ENCODE data around the gene FGFR3. TPM values are rescaled to one million over a fixed set of nuclear protein-coding genes. Genes with fewer than 3 reads are reported as not detected.
A peak's percentile ranks its signal among the peaks of the same experiment; 100 is the strongest.

FGFR3 gene
- total and polyA plus RNA-seq, 2 of the 8 experiments (the other 6 are each of a cell fraction or from before 2014, with no cell fraction given), result 9.0 to 19.5 TPM

DNA sequence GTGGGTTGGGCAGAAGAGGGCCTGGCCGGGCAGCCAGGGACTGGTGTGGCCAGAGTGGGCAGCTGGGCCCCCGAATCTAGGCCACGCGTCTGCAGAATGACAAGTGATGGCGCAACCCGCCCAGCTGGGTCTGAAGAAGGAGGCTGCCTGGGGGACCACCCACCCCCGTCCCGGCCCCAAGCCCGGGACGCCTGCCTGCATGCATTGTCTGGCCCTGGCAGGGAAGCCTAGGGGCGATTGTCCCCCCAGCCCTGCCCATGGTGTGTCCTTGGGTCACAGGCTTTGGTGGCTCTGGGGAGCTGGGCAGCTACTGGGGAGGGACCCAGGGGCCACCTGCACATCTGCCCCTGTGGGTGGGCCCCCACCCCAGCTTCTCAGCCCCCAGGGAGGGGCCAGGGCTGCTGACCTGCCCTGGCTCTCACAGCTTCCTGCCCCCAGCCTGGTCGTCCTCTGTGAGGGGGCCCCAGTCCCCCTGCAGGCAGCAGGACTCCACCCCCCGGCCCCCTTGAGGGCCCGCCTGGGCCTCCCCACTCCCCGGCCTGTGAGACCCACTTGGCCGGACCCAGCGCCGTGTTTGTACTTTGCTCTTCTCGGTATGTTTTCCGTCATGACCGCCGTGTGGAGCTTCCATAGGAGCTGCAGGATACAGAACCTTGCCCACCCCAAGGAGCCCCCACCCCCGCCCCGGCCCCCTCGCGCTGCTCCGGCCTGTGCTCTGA lies 4.9 kb downstream of the FGFR3 start:
- no peaks in the 10 kb centered on the region for H3K9me3 ChIP-seq (ENCODE audit: insufficient read depth in 2 of 2, low read depth in 1 of 2, low read length in 1 of 2)
- peaks cover 0 to 5% of the 10 kb centered on the region in 2 experiments; a peak in 1 of 4 replicates for H3K79me2 ChIP-seq (ENCODE audit: control insufficient read depth in 1 of 2, insufficient read depth in 2 of 2, low read length in 2 of 2)
- H3K27me3 ChIP-seq (replicated peaks in 1 of 4; ENCODE audit: control insufficient read depth in 3 of 4, extremely low read depth in 1 of 4, insufficient read depth in 3 of 4, low read length in 3 of 4), result peaks cover 0 to 23% (median 18%) of the 10 kb centered on the region in 4 experiments; a peak in 5 of 7 replicates
- H2AK5ac ChIP-seq (ENCODE audit: low read depth, low read length), result no peak overlapping the region
- no peak for DNase-seq (ENCODE audit: low read depth in 1 of 2, low spot score in 2 of 2)
- H3K23ac ChIP-seq (ENCODE audit: insufficient read length), result no peak overlapping the region
- H2BK5ac ChIP-seq (ENCODE audit: low read depth, low read length), result no peak overlapping the region
- H2BK12ac ChIP-seq (ENCODE audit: low read depth, low read length), result no peak overlapping the region
- H3K27ac ChIP-seq (ENCODE audit: low read depth, low read length), result no peak overlapping the region
- no peak for FAIRE-seq
- H4K20me1 ChIP-seq (replicated peaks in 1 of 2; ENCODE audit: control insufficient read depth in 1 of 2, insufficient read depth in 2 of 2, low read length in 2 of 2), result peaks cover 9 to 13% of the 10 kb centered on the region in 2 experiments
- no peak overlapping the region for H4K5ac ChIP-seq (ENCODE audit: insufficient read length, low read depth, low read length)
- POLR2A ChIA-PET (ENCODE audit: partially characterized antibody), result interaction anchor here (0.7 to 5.8 kb wide), 8 partner anchors 9 to 50 kb away, joined by 3 to 24 read pairs (median 3); no protein-coding TSS in a partner anchor
- H4K8ac ChIP-seq (ENCODE audit: extremely low read depth, insufficient read depth, low read length), result no peak overlapping the region
- no peak overlapping the region for H2BK20ac ChIP-seq (ENCODE audit: low read length)
- H3K4me2 ChIP-seq (ENCODE audit: insufficient read depth in 1 of 2, low read depth in 2 of 2, low read length in 2 of 2), result no peak overlapping the region
- no peak overlapping the region for H3K4ac ChIP-seq (replicated peaks; ENCODE audit: insufficient read length, low read depth, low read length)
- H2AFZ ChIP-seq (ENCODE audit: low read length), result no peak overlapping the region
- H3K9ac ChIP-seq (replicated peaks in 1 of 4; ENCODE audit: extremely low read depth in 1 of 4, low read depth in 3 of 4, low read length in 3 of 4), result no peak overlapping the region
- H4K91ac ChIP-seq (replicated peaks; ENCODE audit: insufficient read length, low read length), result no peak overlapping the region
- no peak overlapping the region for H3K4me3 ChIP-seq (ENCODE audit: extremely low read depth in 1 of 4, insufficient read depth in 2 of 4, low read depth in 3 of 4, low read length in 4 of 4)
- no peak overlapping the region for H3K14ac ChIP-seq (ENCODE audit: insufficient read length)
- H2BK15ac ChIP-seq (ENCODE audit: low read length), result no peak overlapping the region
- H2BK120ac ChIP-seq (replicated peaks; ENCODE audit: low read depth, low read length), result no peak overlapping the region
- H3K79me1 ChIP-seq (ENCODE audit: low read depth, low read length), result peaks cover 10% of the 10 kb centered on the region; the same call in 1 of the 2 replicates
- peaks cover 0 to 9% (median 4%) of the 10 kb centered on the region in 4 experiments; a peak in 6 of 7 replicates for H3K4me1 ChIP-seq (replicated peaks in 1 of 4; ENCODE audit: control insufficient read depth in 3 of 4, insufficient read depth in 4 of 4, low read length in 3 of 4)
- H3K18ac ChIP-seq (ENCODE audit: extremely low read depth, low read length), result no peak overlapping the region
- peaks cover 0 to 13% (median 5%) of the 10 kb centered on the region in 4 experiments; a peak in 3 of 8 replicates for H3K36me3 ChIP-seq (ENCODE audit: control insufficient read depth in 2 of 4, insufficient read depth in 4 of 4, low read length in 3 of 4)
- H3K56ac ChIP-seq (replicated peaks; ENCODE audit: insufficient read length, low read depth, low read length), result no peak overlapping the region
- TF ChIP-seq CEBPB (IDR thresholded peaks at IDR 0.05; ENCODE audit: low read depth, low read length), result peak; percentile 43; the same call in 1 of the 2 replicates
- TF ChIP-seq, protein P1, sequence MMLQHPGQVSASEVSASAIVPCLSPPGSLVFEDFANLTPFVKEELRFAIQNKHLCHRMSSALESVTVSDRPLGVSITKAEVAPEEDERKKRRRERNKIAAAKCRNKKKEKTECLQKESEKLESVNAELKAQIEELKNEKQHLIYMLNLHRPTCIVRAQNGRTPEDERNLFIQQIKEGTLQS (IDR thresholded peaks at IDR 0.05; ENCODE audit: insufficient read depth, low read depth, low read length), result no peak
- peaks cover 13% of the 10 kb centered on the region; the same call in 1 of the 2 replicates for H3K23me2 ChIP-seq (ENCODE audit: low read depth, low read length)
- CTCF ChIA-PET (ENCODE audit: partially characterized antibody), result interaction anchor here (1.0 to 71.2 kb wide), 5 partner anchors 11 to 68 kb away, joined by 3 to 2507 read pairs (median 6); no protein-coding TSS in a partner anchor
- 94% methylated on average over 16 of the region's 27 CpGs; no CpG with 5 or more reads in 1 of the 2 experiments for WGBS, 2 experiments (ENCODE audit: extremely low coverage in 1 of 2, insufficient coverage in 1 of 2, insufficient read length in 1 of 2, insufficient replicate concordance in 2 of 2, low coverage in 1 of 2, low lambda C conversion rate in 2 of 2, missing lambda C conversion rate in 1 of 2)

Data from H1 (cell line).